ENCODE results near the gene HOXD10. TPM values are rescaled to one million over a fixed set of nuclear protein-coding genes. Genes with fewer than 3 reads are reported as not detected.

The HOXD10 gene
- total RNA-seq, 1 donor from 2014 or later = not detected

DNA sequence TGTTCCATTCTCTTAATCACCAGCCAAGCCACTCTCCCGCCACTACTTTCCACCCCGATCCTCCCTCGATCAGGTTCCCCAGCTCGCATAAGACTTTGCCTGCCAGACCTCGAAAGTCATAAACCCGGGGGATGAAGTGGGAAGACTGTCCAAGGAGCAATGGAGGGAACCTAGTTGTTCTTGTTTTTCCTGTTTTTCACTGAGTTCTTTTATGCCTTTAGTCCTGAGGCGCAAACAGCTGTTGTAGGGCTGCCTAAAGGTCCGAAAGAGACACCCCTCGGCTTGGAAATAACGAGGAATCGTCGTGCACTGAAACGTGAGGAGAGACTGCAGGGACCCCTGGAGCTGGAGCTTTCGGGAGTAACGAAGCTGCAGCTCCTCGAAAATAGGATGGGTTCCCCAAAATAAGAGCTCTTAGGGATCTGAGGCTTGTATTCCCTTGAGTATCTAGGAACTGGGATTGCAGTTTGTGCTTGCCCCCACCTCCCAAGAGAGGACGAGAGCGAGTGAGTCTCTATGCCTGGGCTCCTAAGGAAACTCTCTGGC is 18.7 kb upstream of the HOXD10 start:
- Mint-ChIP-seq H3K27me3 (ENCODE audit: low read depth) (peaks cover 91% of the 10 kb centered on the region), H3K27ac (ENCODE audit: unreplicated experiment) (no peak overlapping the region), H3K9me3 (ENCODE audit: low read depth) (no peaks in the 10 kb centered on the region), H3K4me3 (ENCODE audit: unreplicated experiment) (peak overlapping the region; percentile 68), H3K4me1 (ENCODE audit: low read depth) (peaks cover 22% of the 10 kb centered on the region), H3K36me3 (ENCODE audit: low read depth) (peaks cover 3% of the 10 kb centered on the region)
- TF ChIP-seq, protein P1, sequence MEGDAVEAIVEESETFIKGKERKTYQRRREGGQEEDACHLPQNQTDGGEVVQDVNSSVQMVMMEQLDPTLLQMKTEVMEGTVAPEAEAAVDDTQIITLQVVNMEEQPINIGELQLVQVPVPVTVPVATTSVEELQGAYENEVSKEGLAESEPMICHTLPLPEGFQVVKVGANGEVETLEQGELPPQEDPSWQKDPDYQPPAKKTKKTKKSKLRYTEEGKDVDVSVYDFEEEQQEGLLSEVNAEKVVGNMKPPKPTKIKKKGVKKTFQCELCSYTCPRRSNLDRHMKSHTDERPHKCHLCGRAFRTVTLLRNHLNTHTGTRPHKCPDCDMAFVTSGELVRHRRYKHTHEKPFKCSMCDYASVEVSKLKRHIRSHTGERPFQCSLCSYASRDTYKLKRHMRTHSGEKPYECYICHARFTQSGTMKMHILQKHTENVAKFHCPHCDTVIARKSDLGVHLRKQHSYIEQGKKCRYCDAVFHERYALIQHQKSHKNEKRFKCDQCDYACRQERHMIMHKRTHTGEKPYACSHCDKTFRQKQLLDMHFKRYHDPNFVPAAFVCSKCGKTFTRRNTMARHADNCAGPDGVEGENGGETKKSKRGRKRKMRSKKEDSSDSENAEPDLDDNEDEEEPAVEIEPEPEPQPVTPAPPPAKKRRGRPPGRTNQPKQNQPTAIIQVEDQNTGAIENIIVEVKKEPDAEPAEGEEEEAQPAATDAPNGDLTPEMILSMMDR (IDR thresholded peaks at IDR 0.05) = peak; percentile 65
- DNase-seq (ENCODE audit: low spot score) = no peak

DNA sequence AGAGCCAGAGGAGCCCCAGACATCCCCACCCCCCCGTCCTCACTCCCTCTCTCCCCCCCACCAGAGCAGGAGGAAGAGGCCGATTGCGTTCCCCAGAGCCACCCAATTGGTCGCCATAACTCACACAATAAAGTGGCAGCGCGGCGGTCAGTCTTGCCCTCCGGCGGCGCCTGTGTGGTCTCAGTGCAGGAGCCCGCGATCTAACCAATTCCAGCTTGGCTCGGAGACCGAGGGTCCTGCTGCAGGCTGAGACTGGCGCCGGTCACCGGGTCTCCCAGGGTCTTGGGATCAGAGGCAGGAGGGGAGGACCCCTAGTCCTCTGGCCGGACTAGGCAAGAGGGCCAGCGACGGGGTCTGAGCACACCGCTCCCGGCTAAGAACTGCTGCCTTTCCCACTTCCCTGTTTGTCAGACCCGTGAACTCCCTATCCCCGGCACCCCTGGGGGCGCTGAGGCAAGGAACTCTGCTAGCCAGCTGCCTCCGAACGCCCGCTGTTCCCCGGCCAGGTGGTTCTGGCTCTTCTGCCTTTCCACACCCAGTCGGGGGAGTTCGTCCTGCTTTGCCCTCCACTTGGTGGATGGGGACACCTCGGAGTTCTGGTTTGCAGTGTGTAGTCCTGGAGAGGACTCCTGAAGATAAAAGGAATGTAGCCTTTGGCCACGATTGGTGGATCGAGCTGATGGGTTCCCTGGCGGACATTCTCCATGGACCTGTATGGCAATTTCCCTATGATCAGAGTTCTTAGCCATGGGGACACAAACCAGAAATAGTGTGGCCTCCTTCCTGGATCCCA is 18.0 kb upstream of the HOXD10 start:
- Mint-ChIP-seq H3K4me1 (ENCODE audit: low read depth) (peaks cover 20% of the 10 kb centered on the region), H3K9me3 (ENCODE audit: low read depth) (no peaks in the 10 kb centered on the region), H3K36me3 (ENCODE audit: low read depth) (peaks cover 3% of the 10 kb centered on the region), H3K27ac (ENCODE audit: unreplicated experiment) (no peak overlapping the region), H3K27me3 (ENCODE audit: low read depth) (peaks cover 90% of the 10 kb centered on the region), H3K4me3 (ENCODE audit: unreplicated experiment) (no peak overlapping the region)
- TF ChIP-seq, protein P1 (IDR thresholded peaks at IDR 0.05) = no peak
- peak; percentile 80 for DNase-seq (ENCODE audit: low spot score)

DNA sequence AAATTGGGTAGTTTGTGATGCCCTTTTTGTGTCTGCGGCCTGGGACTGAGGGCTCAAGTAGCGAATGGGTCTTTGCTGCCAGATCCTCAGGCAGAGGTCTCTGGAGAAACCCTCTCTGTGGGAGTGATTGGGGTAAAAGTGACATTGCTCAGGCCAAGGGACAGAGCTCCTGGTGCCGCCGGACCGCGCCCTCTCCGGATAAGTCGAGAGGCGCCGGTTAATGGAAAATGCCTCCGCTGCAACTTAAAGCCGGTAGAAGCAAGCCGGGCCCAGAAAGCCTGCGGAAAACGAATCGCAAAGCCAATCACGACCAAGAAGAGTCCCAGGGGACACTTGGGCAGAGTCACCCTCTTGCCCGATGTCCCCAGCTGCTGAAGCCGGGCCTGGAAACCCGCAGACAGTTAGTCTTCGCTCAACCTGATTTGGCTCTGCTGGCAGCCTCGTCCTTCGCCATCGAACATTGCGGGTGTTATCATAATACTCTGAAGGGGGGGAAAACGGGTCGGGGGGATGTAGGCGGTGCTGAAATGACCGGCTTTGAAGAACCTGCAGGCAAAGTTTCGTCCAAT is 17.3 kb upstream of the HOXD10 start:
- H3K27me3 Mint-ChIP-seq (ENCODE audit: low read depth) = peaks cover 90% of the 10 kb centered on the region
- DNase-seq (ENCODE audit: low spot score) = peak; percentile 58
- TF ChIP-seq, protein P1 (IDR thresholded peaks at IDR 0.05) = no peak
- no peaks in the 10 kb centered on the region for H3K9me3 Mint-ChIP-seq (ENCODE audit: low read depth)
- peaks cover 19% of the 10 kb centered on the region for H3K4me1 Mint-ChIP-seq (ENCODE audit: low read depth)
- H3K36me3 Mint-ChIP-seq (ENCODE audit: low read depth) = peaks cover 3% of the 10 kb centered on the region
- H3K4me3 Mint-ChIP-seq (ENCODE audit: unreplicated experiment) = no peak overlapping the region
- H3K27ac Mint-ChIP-seq (ENCODE audit: unreplicated experiment) = no peak overlapping the region

DNA sequence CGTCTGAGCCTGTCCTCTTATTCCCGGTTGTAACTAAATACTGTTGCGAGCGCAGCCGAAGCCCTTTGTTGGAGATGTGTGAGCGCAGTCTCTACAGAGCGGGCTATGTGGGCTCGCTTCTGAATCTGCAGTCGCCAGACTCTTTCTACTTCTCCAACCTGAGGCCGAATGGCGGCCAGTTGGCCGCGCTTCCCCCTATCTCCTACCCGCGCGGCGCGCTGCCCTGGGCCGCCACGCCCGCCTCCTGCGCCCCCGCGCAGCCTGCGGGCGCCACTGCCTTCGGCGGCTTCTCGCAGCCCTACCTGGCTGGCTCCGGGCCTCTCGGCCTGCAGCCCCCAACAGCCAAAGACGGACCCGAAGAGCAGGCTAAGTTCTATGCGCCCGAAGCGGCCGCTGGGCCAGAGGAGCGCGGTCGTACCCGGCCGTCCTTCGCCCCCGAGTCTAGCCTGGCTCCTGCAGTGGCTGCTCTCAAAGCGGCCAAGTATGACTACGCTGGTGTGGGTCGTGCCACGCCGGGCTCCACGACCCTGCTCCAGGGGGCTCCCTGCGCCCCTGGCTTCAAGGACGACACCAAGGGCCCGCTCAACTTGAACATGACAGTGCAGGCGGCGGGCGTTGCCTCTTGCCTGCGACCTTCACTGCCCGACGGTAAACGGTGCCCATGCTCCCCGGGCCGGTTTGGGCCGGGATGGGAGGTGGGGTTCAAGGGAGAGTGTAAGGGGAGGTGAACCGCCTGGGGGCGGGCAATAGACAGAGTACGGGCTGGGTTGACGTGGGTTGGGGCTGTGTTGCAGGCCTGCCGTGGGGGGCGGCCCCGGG is 16.6 kb upstream of the HOXD10 start, which contains the start of gene HOXD12:
TSS of gene HOXD12 (plus strand) at position 68 of the 819 bp plus-strand sequence. CDS start at position 75, 7 bp downstream.
- Mint-ChIP-seq H3K27ac (ENCODE audit: unreplicated experiment) (no peak within 1 kb of the TSS), H3K27me3 (ENCODE audit: low read depth) (peaks cover 90% of the 10 kb centered on the region), H3K4me1 (ENCODE audit: low read depth) (peaks cover 24% of the 10 kb centered on the region), H3K9me3 (ENCODE audit: low read depth) (no peaks in the 10 kb centered on the region), H3K36me3 (ENCODE audit: low read depth) (peaks cover 1% of the 10 kb centered on the region), H3K4me3 (ENCODE audit: unreplicated experiment) (no peak within 1 kb of the TSS)
- TF ChIP-seq, protein P1 (IDR thresholded peaks at IDR 0.05) = no peak
- peak; percentile 77 for DNase-seq (ENCODE audit: low spot score)

All from chondrocyte (in vitro differentiated cells).